Coronary artery (tissue), 2 donors: ENCODE results near the gene CD1D.
"Not testable (repeated sequence)": the region's sequence is repeated elsewhere in the genome, so short reads cannot be mapped to it uniquely, and the experiment has no call there.

Source experiments
- DNase-seq: peaks from one replicate; pipeline ENCODE4 v3.0.0-alpha.2; 2017; ENCODE audit warnings: low spot score
- H3K27ac ChIP-seq, 2 donors: fragments of 200-600 bp; sonication (generic); one replicate each; pipeline ENCODE4 v1.5.1; 2016 to 2019
- H3K4me3 ChIP-seq: fragments of 200-600 bp; sonication (generic); 2 replicates; pipeline ENCODE4 v1.5.1; 2016; ENCODE audit warnings: mild to moderate bottlenecking, moderate library complexity
- TF ChIP-seq, protein P1 (sequence below): fragments of 200-600 bp; sonication (generic); IDR thresholded peaks from one replicate; pipeline ENCODE4 v1.5.1; 2019; ENCODE audit warnings: antibody characterized with exemption

Gene CD1D

DNA sequence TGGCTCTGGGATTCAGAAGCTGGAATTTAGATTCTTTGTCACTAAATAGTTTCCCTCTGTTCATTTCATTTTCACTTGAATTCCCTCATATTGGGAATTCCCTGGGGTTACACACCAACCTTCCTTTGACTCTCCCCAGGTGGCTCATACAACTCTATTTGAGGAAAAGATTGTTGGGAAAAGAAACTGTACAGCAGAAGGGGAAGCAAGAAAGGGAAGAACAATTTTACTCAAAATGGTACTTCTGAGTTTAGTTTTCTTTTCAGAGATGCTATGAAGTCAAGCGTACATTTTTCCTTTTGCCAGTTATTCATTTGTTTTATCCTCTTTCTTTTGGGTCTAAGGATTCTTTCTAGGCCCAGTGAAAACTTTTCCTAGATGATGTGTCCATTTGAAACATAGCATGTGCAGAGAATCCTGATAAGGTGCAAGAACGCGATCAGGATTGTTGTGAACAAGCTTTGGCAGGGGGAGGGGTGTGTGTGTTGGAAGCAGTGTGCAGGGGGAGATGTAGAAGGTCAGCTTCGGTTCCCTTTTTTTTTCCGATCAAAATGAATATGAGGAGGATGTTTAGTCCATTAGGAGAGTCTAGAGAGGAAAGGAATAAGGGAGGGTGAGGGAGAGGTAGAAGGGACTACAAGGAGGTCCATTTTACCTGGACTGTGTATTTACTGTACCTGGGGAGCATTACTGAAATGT lies 26.8 kb upstream of the CD1D start:
- Histone ChIP-seq H3K4me3 (no peak overlapping the region), H3K27ac (no peak overlapping the region)
- DNase-seq, result no peak
- TF ChIP-seq, protein P1, sequence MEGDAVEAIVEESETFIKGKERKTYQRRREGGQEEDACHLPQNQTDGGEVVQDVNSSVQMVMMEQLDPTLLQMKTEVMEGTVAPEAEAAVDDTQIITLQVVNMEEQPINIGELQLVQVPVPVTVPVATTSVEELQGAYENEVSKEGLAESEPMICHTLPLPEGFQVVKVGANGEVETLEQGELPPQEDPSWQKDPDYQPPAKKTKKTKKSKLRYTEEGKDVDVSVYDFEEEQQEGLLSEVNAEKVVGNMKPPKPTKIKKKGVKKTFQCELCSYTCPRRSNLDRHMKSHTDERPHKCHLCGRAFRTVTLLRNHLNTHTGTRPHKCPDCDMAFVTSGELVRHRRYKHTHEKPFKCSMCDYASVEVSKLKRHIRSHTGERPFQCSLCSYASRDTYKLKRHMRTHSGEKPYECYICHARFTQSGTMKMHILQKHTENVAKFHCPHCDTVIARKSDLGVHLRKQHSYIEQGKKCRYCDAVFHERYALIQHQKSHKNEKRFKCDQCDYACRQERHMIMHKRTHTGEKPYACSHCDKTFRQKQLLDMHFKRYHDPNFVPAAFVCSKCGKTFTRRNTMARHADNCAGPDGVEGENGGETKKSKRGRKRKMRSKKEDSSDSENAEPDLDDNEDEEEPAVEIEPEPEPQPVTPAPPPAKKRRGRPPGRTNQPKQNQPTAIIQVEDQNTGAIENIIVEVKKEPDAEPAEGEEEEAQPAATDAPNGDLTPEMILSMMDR, result no peak

DNA sequence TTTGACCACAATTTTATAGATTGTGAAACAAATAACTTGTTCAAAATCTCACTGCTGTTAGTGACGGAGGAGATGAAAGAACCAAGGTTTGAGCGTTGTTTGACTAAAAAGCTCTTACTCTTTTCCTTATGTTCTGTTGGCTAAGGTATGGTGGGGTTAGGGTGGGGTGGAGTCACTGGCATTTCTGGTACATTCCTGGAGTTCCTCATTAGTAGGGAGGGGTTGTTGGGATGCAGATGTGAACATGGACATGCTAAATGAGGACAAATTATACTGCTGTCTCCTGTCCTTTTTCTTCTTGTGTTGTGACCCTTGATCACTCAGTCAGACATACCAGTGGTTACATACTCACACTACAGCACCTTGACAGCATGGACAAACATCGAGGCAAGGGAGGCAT lies 26.2 kb upstream of the CD1D start:
- TF ChIP-seq, protein P1, result no peak
- DNase-seq, result no peak
- Histone ChIP-seq H3K4me3 (no peak overlapping the region), H3K27ac (no peak overlapping the region)

DNA sequence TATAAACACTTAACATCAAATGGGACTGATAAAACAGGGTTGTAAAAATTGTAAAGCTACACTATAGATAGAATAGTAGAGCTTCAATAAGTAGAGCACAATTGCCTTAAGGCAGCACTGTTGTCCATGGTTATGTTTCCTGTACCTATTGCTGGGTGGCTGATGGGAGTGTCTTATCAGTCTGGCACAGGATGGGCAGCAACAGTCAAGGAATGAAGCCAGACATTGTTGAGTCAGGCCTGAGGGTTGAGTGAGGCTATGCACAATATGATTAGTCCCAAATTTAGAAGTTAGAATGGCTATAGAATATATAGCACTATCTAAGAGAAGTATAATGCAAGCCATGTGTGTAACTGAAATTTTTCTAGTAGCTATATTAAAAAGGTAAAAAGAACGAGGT lies 25.0 kb upstream of the CD1D start:
- DNase-seq, result no peak
- TF ChIP-seq, protein P1, result no peak
- H3K4me3 ChIP-seq, result no peak overlapping the region
- H3K27ac ChIP-seq, result no peak overlapping the region

DNA sequence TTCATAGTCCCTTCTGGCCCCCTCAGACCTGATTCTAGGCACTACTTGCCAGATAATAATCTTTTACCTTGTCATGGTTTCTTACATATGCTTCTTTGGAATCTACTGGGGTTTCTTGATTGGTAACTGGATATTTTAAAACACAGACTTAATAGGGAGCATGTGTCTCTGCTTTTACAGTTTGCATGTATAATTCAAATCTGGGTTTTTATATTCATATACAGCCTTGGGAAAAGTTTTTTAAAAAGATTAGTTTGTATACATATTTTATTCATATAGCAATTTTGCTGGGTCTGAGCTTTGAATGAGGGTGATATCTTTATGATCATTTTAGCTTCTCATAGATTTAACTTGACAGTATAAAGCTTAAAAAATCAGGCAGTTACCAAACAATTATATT lies 21.1 kb upstream of the CD1D start:
- no peak overlapping the region for H3K27ac ChIP-seq
- TF ChIP-seq, protein P1, result no peak
- no peak overlapping the region for H3K4me3 ChIP-seq
- DNase-seq, result no peak

DNA sequence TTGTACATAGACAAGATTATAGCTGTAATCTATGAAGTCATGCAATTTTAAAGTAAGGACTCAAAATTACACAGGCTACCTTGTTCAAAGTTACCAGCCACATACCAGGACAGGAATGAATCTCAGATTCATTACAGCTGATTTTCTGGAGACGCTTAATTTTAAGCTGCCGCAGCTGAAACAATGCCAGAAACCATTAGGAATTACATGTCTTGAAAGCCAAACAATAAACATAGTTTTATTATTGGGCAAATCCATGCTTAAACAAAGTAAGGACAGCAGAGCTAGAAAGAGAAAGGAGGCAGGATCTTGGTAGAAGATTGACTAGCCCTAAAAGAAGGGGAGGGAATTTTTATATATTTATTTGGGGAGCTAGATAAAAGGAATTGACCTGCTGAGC lies 19.2 kb upstream of the CD1D start:
- H3K27ac ChIP-seq, result no peak overlapping the region
- no peak overlapping the region for H3K4me3 ChIP-seq
- DNase-seq, result no peak
- TF ChIP-seq, protein P1, result no peak

DNA sequence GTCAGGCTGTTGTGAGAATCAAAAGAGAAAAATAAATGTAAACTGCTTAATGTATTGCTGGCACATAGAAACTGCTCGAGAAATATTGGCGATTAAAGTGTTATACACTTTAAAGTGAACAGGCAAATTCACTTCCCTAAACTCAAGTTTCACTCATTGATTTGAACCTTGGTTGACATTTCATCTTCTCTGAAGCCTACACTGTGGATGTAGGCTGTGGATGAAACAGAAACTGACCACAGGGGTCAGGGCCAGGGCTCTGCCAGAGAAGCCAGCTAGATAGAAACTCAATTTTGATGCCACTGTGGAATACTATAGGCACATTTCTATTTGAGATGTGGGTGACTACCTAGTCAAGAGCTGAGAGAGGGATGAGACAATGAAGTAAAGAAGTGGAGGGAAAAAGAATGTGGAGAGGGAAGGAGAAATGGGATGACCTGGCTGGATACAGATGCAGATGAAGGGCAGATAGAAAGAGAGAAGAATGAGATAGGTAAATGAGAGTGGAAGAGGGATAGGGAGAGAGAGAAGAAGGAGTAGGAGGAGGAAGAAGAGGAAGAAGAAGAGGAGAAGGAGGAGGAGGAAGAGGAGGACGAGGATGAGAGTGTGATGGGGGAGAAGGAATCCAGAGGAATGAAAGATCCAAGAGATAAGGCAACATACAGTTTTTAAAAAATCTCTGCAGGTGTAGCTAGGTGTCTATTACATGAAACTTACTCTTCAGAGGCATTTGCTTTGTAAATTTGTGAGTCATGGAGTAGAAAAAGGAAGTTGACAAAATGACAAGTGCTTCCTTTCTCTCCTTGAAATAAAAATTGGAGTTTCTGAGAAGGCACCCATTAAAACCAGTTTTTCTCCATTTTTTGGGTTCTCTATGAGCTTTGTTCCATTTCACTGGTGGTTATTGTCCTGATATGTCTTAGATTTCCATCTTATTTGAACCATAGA lies 17.4 kb upstream of the CD1D start:
- Histone ChIP-seq H3K27ac (no peak overlapping the region), H3K4me3 (no peak overlapping the region)
- TF ChIP-seq, protein P1, result no peak
- DNase-seq, result no peak

DNA sequence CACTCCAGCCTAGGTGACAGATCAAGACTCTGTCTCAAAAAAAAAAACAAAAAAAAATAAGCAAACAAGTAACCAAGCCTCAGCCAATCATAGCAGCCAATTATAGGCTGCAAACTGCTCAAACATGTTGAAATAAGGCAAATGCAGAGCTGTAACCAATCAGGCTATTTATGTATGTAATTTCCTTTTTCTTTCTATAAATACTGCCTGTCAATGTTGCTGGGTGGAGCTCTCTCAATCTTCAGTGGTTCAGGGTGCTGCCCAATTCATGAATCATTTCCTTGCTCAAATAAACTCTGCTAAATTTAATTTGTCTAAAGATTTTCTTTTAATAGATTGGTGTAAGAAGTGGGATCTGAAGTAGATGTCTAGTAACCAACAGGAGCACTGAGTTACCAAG lies 11.6 kb upstream of the CD1D start:
- Histone ChIP-seq H3K27ac (no peak overlapping the region), H3K4me3 (no peak overlapping the region)
- TF ChIP-seq, protein P1, result no peak
- DNase-seq, result no peak

DNA sequence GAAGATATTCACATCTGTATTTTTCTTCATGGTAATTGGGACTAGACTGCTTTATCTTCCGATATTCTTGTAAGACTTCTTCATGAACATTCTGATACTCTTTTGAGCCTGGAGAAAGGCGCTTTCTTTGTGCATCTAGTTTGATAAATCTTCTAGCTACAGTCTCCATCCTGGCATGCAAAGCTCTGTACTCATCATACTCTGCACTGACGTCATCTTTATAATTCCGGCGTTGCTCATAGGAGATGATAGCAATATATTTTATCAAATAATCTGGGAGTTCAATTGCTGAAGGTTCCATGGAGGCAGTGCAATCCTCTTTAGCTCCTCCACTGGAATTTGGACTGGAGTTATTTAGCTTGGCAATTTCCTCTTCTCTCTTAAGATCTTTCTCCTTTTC lies 4.8 kb upstream of the CD1D start:
- H3K27ac ChIP-seq, H3K4me3 ChIP-seq, DNase-seq: not testable (repeated sequence)
